SK-N-SH (cell line): ENCODE results near the gene CCRL2.

Experiments
- CHD2 ChIP-seq: fragments of 150-350 bp; IDR thresholded peaks from 2 replicates; pipeline ENCODE4 v1.6.1; 2018; ENCODE audit warnings: low read length; ENCODE audit not compliant: partially characterized antibody
- ELF1 ChIP-seq: IDR thresholded peaks from 2 replicates; pipeline ENCODE4 v1.4.0; 2012
- EP300 ChIP-seq, 2 experiments: IDR thresholded peaks; 2 replicates each; pipeline versions ENCODE4 v1.4.0 to v1.6.1; 2012; ENCODE audit warnings: borderline replicate concordance in 1 of 2, low read depth in 1 of 2, low read length in 1 of 2
- EZH2phosphoT487 ChIP-seq: fragments of 200-600 bp; sonication (generic); IDR thresholded peaks from 2 replicates; pipeline ENCODE4 v1.6.1; 2017; ENCODE audit warnings: low read depth, mixed run types, mild to moderate bottlenecking, antibody characterized with exemption, moderate library complexity, borderline replicate concordance
- FOXJ3 ChIP-seq: sonication (generic); formaldehyde crosslinking; IDR thresholded peaks from 2 replicates; pipeline ENCODE4 v1.5.1; 2020; ENCODE audit warnings: mild to moderate bottlenecking, missing genetic modification reagents
- FOXM1 ChIP-seq: IDR thresholded peaks from 2 replicates; pipeline ENCODE4 v1.4.0; 2012; ENCODE audit warnings: low read depth, mild to moderate bottlenecking
- NFIC ChIP-seq: IDR thresholded peaks from 2 replicates; pipeline ENCODE4 v1.4.0; 2012; ENCODE audit warnings: borderline replicate concordance
- PBX3 ChIP-seq: IDR thresholded peaks from 2 replicates; pipeline ENCODE4; 2012
- RAD21 ChIP-seq: IDR thresholded peaks from 2 replicates; pipeline ENCODE4 v1.6.1; 2012; ENCODE audit warnings: mild to moderate bottlenecking, low read length
- REST ChIP-seq: IDR thresholded peaks from 2 replicates; pipeline ENCODE4 v1.6.1; 2012; ENCODE audit warnings: mild to moderate bottlenecking, low read depth, low read length, moderate library complexity
- SMC3 ChIP-seq: IDR thresholded peaks from 2 replicates; pipeline ENCODE4 v1.6.1; 2012; ENCODE audit warnings: low read depth, low read length, improper control_type of control experiment
- YY1 ChIP-seq: IDR thresholded peaks from 2 replicates; pipeline ENCODE4 v1.4.0; 2012; ENCODE audit warnings: low read depth, mild to moderate bottlenecking
- TF ChIP-seq, protein P1 (sequence below): fragments of 200-600 bp; sonication (generic); IDR thresholded peaks from 2 replicates; pipeline ENCODE4 v1.6.1; 2017; ENCODE audit warnings: antibody characterized with exemption, mild to moderate bottlenecking, moderate library complexity
- TF ChIP-seq, protein P2 (sequence below): IDR thresholded peaks from 2 replicates; pipeline ENCODE4 v1.4.0; 2012; ENCODE audit warnings: low read depth

- TF ChIP-seq, protein P1, sequence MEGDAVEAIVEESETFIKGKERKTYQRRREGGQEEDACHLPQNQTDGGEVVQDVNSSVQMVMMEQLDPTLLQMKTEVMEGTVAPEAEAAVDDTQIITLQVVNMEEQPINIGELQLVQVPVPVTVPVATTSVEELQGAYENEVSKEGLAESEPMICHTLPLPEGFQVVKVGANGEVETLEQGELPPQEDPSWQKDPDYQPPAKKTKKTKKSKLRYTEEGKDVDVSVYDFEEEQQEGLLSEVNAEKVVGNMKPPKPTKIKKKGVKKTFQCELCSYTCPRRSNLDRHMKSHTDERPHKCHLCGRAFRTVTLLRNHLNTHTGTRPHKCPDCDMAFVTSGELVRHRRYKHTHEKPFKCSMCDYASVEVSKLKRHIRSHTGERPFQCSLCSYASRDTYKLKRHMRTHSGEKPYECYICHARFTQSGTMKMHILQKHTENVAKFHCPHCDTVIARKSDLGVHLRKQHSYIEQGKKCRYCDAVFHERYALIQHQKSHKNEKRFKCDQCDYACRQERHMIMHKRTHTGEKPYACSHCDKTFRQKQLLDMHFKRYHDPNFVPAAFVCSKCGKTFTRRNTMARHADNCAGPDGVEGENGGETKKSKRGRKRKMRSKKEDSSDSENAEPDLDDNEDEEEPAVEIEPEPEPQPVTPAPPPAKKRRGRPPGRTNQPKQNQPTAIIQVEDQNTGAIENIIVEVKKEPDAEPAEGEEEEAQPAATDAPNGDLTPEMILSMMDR = no peak
- no peak for TF ChIP-seq EZH2phosphoT487
- TF ChIP-seq, protein P2, sequence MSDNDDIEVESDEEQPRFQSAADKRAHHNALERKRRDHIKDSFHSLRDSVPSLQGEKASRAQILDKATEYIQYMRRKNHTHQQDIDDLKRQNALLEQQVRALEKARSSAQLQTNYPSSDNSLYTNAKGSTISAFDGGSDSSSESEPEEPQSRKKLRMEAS = no peak
- TF ChIP-seq CHD2 = no peak
- TF ChIP-seq PBX3 = no peak
- no peak for TF ChIP-seq EP300 (IDR thresholded peaks at IDR 0.05; ENCODE audit: borderline replicate concordance in 1 of 2, low read depth in 1 of 2, low read length in 1 of 2)
- TF ChIP-seq REST = no peak
- TF ChIP-seq FOXM1 = no peak
- no peak for TF ChIP-seq ELF1
- no peak for TF ChIP-seq YY1
- no peak for TF ChIP-seq NFIC
- no peak for TF ChIP-seq FOXJ3 (CRISPR knock-in tag)
- no peak for TF ChIP-seq SMC3
- TF ChIP-seq RAD21 = no peak
Observed at GRCh38 chr3:46416811-46417510, 9.9 kb downstream of the CCRL2 start.
